SK-N-SH treated with all-trans-retinoic acid at 6 μM for 48 hours (cell line): ENCODE data around the gene ABTB1.

Source experiments
- ATAC-seq: fragments of 200-7000 bp; cut with Tn5 transposase; 3 replicates; pipeline ENCODE4 v1.9.1; 2020; ENCODE audit warnings: mild to moderate bottlenecking, moderate library complexity
- BACH2 ChIP-seq: fragments of 250-450 bp; sonication (Bioruptor Pico); IDR thresholded peaks from 2 replicates; pipeline ENCODE4 v1.9.0; 2021; ENCODE audit warnings: mild to moderate bottlenecking, borderline replicate concordance
- CREB5 ChIP-seq: fragments of 250-450 bp; sonication (Bioruptor Pico); IDR thresholded peaks from 2 replicates; pipeline ENCODE4 v1.5.1; 2020; ENCODE audit warnings: low read depth, mild to moderate bottlenecking, moderate library complexity
- CSDC2 ChIP-seq: fragments of 250-450 bp; sonication (Bioruptor Pico); IDR thresholded peaks from 2 replicates; pipeline ENCODE4 v1.5.0; 2020; ENCODE audit warnings: mild to moderate bottlenecking, moderate library complexity
- GLIS3 ChIP-seq: fragments of 250-450 bp; sonication (Bioruptor Pico); IDR thresholded peaks from 2 replicates; pipeline ENCODE4 v1.5.0; 2020; ENCODE audit warnings: mild to moderate bottlenecking, moderate library complexity
- ISL1 ChIP-seq: fragments of 250-450 bp; sonication (Bioruptor Pico); IDR thresholded peaks from 2 replicates; pipeline ENCODE4 v2.1.2; 2022; ENCODE audit warnings: mild to moderate bottlenecking, moderate library complexity
- OSR1 ChIP-seq: fragments of 250-450 bp; sonication (Bioruptor Pico); IDR thresholded peaks from 2 replicates; pipeline ENCODE4 v1.8.0; 2022; ENCODE audit warnings: moderate library complexity, mild to moderate bottlenecking, inconsistent platforms
- POU6F1 ChIP-seq: fragments of 250-450 bp; sonication (Bioruptor Pico); IDR thresholded peaks from 2 replicates; pipeline ENCODE4 v1.8.0; 2021; ENCODE audit warnings: low read depth, mild to moderate bottlenecking, moderate library complexity, borderline replicate concordance
- PPARA ChIP-seq: fragments of 250-450 bp; sonication (Bioruptor Pico); IDR thresholded peaks from 2 replicates; pipeline ENCODE4 v1.5.0; 2020; ENCODE audit warnings: mild to moderate bottlenecking, borderline replicate concordance
- SNAI2 ChIP-seq: fragments of 250-450 bp; sonication (Bioruptor Pico); IDR thresholded peaks from 2 replicates; pipeline ENCODE4 v1.5.0; 2020; ENCODE audit warnings: mild to moderate bottlenecking, moderate library complexity
- TCF4 ChIP-seq: fragments of 250-450 bp; sonication (Bioruptor Pico); IDR thresholded peaks from 2 replicates; pipeline ENCODE4 v1.8.0; 2021; ENCODE audit warnings: mild to moderate bottlenecking, moderate library complexity, borderline replicate concordance
- TOX ChIP-seq: fragments of 250-450 bp; sonication (Bioruptor Pico); IDR thresholded peaks from 2 replicates; pipeline ENCODE4 v1.8.0; 2021; ENCODE audit warnings: mild to moderate bottlenecking, moderate library complexity, borderline replicate concordance
- TSHZ2 ChIP-seq: fragments of 250-450 bp; sonication (Bioruptor Pico); IDR thresholded peaks from 2 replicates; pipeline ENCODE4 v1.5.0; 2020; ENCODE audit warnings: mild to moderate bottlenecking, moderate library complexity
- ZC3H10 ChIP-seq: fragments of 250-450 bp; sonication (Bioruptor Pico); IDR thresholded peaks from 2 replicates; pipeline ENCODE4 v1.5.1; 2021; ENCODE audit warnings: mild to moderate bottlenecking, moderate library complexity
- ZFP3 ChIP-seq: fragments of 250-450 bp; sonication (Bioruptor Pico); IDR thresholded peaks from 2 replicates; pipeline ENCODE4 v1.5.0; 2020; ENCODE audit warnings: mild to moderate bottlenecking, moderate library complexity
- ZFP30 ChIP-seq: fragments of 450-650 bp; formaldehyde crosslinking; IDR thresholded peaks from 2 replicates; pipeline ENCODE4 v1.5.0; 2022; ENCODE audit warnings: mild to moderate bottlenecking, moderate library complexity
- ZNF565 ChIP-seq: fragments of 450-650 bp; formaldehyde crosslinking; conservative IDR thresholded peaks from 2 replicates; pipeline ENCODE4 v1.5.0; 2020; ENCODE audit warnings: low read depth, mild to moderate bottlenecking, moderate library complexity
- ZNF70 ChIP-seq: fragments of 450-650 bp; formaldehyde crosslinking; IDR thresholded peaks from 2 replicates; pipeline ENCODE4 v1.5.0; 2020; ENCODE audit warnings: mild to moderate bottlenecking, moderate library complexity
- ZNF8 ChIP-seq: fragments of 450-650 bp; formaldehyde crosslinking; IDR thresholded peaks from 2 replicates; pipeline ENCODE4 v1.5.0; 2020; ENCODE audit warnings: mild to moderate bottlenecking, moderate library complexity

ABTB1 gene

GRCh38 chr3:127625821-127626220 is 46.9 kb upstream of the ABTB1 start:
- no peak for ATAC-seq
- TF ChIP-seq TCF4 = no peak
- no peak for TF ChIP-seq PPARA (CRISPR knock-in tag)
- no peak for TF ChIP-seq ZNF565
- no peak for TF ChIP-seq TSHZ2
- no peak for TF ChIP-seq CREB5 (CRISPR knock-in tag)
- TF ChIP-seq ZNF70 = no peak
- TF ChIP-seq GLIS3 (CRISPR knock-in tag) = no peak
- TF ChIP-seq ZFP3 (CRISPR knock-in tag) = no peak
- no peak for TF ChIP-seq ISL1 (CRISPR knock-in tag)
- TF ChIP-seq ZFP30 (CRISPR knock-in tag) = no peak
- TF ChIP-seq POU6F1 (CRISPR knock-in tag) = no peak
- no peak for TF ChIP-seq ZC3H10 (CRISPR knock-in tag)

- no peak; the same call in 2 of the 3 replicates for ATAC-seq
- TF ChIP-seq TCF4 (no peak), OSR1 (no peak), PPARA (CRISPR knock-in tag) (no peak), BACH2 (no peak), TOX (no peak), CSDC2 (CRISPR knock-in tag) (no peak), TSHZ2 (no peak), ISL1 (CRISPR knock-in tag) (no peak), ZC3H10 (CRISPR knock-in tag) (no peak), ZNF8 (CRISPR knock-in tag) (no peak), SNAI2 (CRISPR knock-in tag) (no peak), ZNF70 (no peak), CREB5 (CRISPR knock-in tag) (no peak)
These were observed 44.3 kb upstream of the ABTB1 start for GRCh38 chr3:127628426-127628787.

- 0 out of 2 replicates have a peak, but pooled peaks have one; percentile 39 for TF ChIP-seq ZNF8 (CRISPR knock-in tag)
- TF ChIP-seq GLIS3 (CRISPR knock-in tag) = no peak
- no peak for TF ChIP-seq PPARA (CRISPR knock-in tag)
- ATAC-seq = peak; percentile 70
These were observed 43.8 kb upstream of the ABTB1 start, which contains the start of gene PODXL2 for GRCh38 chr3:127628788-127629466. TSS of gene PODXL2 (plus strand) at chr3:127629185. CDS start at chr3:127629220, 35 bp downstream.
